ENCODE results near the gene CYCS. TPM values are rescaled to one million over a fixed set of nuclear protein-coding genes. Genes with fewer than 3 reads are reported as not detected.

Gene CYCS
- polyA plus RNA-seq, 2 of the 4 experiments (the other 2 are of a cell fraction), result 235 to 304 TPM

DNA sequence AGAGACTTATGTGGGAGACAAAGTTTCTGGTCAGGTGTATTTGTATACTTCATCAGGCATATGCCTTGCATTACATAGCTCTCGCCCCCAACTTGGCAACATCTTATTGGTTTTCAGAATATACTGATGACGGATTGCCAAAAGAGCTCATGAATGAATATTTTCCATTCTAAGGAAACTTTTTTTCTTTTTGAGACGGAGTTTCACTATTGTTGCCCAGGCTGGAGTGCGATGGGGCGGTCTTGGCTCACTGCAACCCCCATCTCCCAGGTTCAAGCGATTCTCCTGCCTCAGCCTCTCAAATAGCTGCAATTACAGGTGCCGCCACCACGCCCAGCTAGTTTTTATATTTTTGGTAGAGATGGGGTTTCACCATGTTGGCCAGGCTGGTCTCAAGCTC, 6.0 kb downstream of the CYCS start:
- DNase-seq (ENCODE audit: low read depth in 1 of 2, low spot score in 1 of 2) (no peak), ATAC-seq (no peak), FAIRE-seq (no peak)
- ChIA-PET CTCF (interaction anchor here (0.7 to 1.9 kb wide), 5 partner anchors 13 to 306 kb away, joined by 3 to 8 read pairs (median 5); no protein-coding TSS in a partner anchor), POLR2A (no interaction called here)
- Histone ChIP-seq H3K9me3 (no peaks in the 10 kb centered on the region), H3K4me1 (peaks cover 11% of the 10 kb centered on the region; the same call in 2 of the 3 replicates), H3K4me2 (no peak overlapping the region), H3K27ac (no peak overlapping the region), H3K4me3 (no peak overlapping the region)
- TF ChIP-seq FOXS1 (CRISPR knock-in tag; IDR thresholded peaks at IDR 0.05) (no peak), EP300 (IDR thresholded peaks at IDR 0.05) (no peak), HEYL (CRISPR knock-in tag; IDR thresholded peaks at IDR 0.05) (no peak), MYC (IDR thresholded peaks at IDR 0.05; ENCODE audit: borderline replicate concordance, low read length) (no peak), HMGXB4 (CRISPR knock-in tag; IDR thresholded peaks at IDR 0.05; ENCODE audit: borderline replicate concordance) (no peak), ESRRA (IDR thresholded peaks at IDR 0.05; ENCODE audit: borderline replicate concordance, low read length) (no peak), POLR2AphosphoS2 (conservative IDR thresholded peaks at IDR 0.05; ENCODE audit: low read length) (no peak)
- 95% methylated on average over 8 of the region's 8 CpGs for WGBS (ENCODE audit: missing lambda C conversion rate)

DNA sequence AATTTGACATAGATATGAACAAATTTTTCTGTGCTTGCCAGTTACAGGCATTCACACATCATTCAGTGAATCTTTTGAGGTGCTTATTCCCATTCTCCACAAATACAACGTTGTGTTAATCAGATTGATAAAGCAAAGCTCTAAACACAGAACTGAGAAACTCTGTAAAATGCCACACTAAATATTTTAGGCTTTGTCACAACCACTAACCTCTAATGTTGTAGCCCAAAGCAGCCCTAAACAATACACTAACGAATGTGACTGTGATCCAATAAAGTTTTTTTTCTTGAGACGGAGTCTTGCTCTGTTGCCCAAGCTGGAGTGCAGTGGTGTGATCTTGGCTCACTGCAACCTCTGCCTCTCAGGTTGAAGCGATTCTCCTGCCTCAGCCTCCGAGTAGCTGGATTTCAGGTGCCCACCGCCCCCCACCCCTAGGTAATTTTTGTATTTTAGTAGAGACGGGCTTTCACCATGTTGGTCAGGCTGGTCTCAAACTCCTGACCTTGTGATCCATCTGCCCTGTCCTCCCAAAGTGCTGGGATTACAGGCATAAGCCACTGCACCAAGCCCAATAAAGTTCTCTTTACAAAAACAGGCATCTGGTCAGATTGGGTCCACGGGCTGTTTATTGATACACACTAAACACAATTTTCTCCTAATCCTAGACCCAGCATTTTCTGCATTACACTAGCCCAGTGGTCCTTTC, 6.9 kb downstream of the CYCS start:
- DNase-seq (ENCODE audit: low read depth in 1 of 2, low spot score in 1 of 2) (no peak), ATAC-seq (no peak), FAIRE-seq (no peak)
- H3K4me3 ChIP-seq, result no peak overlapping the region
- ChIA-PET POLR2A (no interaction called here), CTCF (interaction anchor here (0.9 to 1.7 kb wide), 5 partner anchors 20 to 306 kb away, joined by 3 to 12 read pairs (median 7); no protein-coding TSS in a partner anchor)
- H3K4me1 ChIP-seq, result peaks cover 11% of the 10 kb centered on the region; the same call in 2 of the 3 replicates
- TF ChIP-seq CBX8 (IDR thresholded peaks at IDR 0.05) (no peak), CBX2 (IDR thresholded peaks at IDR 0.05; ENCODE audit: borderline replicate concordance, low read depth) (no peak), POLR2A (IDR thresholded peaks at IDR 0.05; ENCODE audit: low read length) (no peak), MAZ (IDR thresholded peaks at IDR 0.05; ENCODE audit: borderline replicate concordance, low read depth, low read length) (no peak), EHMT2 (IDR thresholded peaks at IDR 0.05; ENCODE audit: low read depth) (no peak), SMC3 (IDR thresholded peaks at IDR 0.05) (no peak), NFE2L2 (conservative IDR thresholded peaks at IDR 0.05; ENCODE audit: low read length) (no peak), EHF (CRISPR knock-in tag; IDR thresholded peaks at IDR 0.05) (no peak), ESRRA (IDR thresholded peaks at IDR 0.05; ENCODE audit: borderline replicate concordance, low read length) (no peak), PHF8 (IDR thresholded peaks at IDR 0.05; ENCODE audit: borderline replicate concordance, low read depth) (no peak), CHD4 (IDR thresholded peaks at IDR 0.05; ENCODE audit: borderline replicate concordance) (no peak), TFCP2L1 (CRISPR knock-in tag; IDR thresholded peaks at IDR 0.05) (no peak), ZNF302 (CRISPR knock-in tag; IDR thresholded peaks at IDR 0.05) (no peak), HOXB13 (CRISPR knock-in tag; IDR thresholded peaks at IDR 0.05; ENCODE audit: low read depth) (no peak), NR3C1 (IDR thresholded peaks at IDR 0.05) (no peak), RAD21 (conservative IDR thresholded peaks at IDR 0.05 in 1 of 2, IDR thresholded peaks at IDR 0.05 in 1 of 2) (no peak), ZFP36 (IDR thresholded peaks at IDR 0.05; ENCODE audit: borderline replicate concordance, partially characterized antibody) (no peak)
- TF ChIP-seq, protein P1, sequence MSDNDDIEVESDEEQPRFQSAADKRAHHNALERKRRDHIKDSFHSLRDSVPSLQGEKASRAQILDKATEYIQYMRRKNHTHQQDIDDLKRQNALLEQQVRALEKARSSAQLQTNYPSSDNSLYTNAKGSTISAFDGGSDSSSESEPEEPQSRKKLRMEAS (IDR thresholded peaks at IDR 0.05), result no peak
- H3K9me3 ChIP-seq, result no peaks in the 10 kb centered on the region
- H3K4me2 ChIP-seq, result no peak overlapping the region
- 80% methylated on average over 8 of the region's 8 CpGs for WGBS (ENCODE audit: missing lambda C conversion rate)
- H3K27ac ChIP-seq, result no peak overlapping the region

Measured in A549 (cell line).